Left ventricle myocardium superior (tissue), 1 donor: ENCODE data around the gene MAG. TPM values are rescaled to one million over a fixed set of nuclear protein-coding genes. Genes with fewer than 3 reads are reported as not detected.

Experiments
- microRNA-seq: library from miRNA; unstranded; fragments of <30 nt; microRNA quantifications from one replicate; pipeline ENCODE4 v1.2.0, GENCODE V29; 2020; ENCODE audit warnings: borderline number of aligned reads
- total RNA-seq: library from RNA; stranded (reverse); fragmentation: NEBNext Ultra II Directional; extraction: Animal tissue kit (Norgen Biotek cat#: 25700); gene quantifications from one replicate; pipeline ENCODE4 v1.2.1, GENCODE V29; 2021
- donor health status: DM: no; HTN: yes; CAD: no; lungs with severe emphysema.

MAG gene
- total RNA-seq, 1 donor from 2014 or later: not detected

Small RNA genes lying within 50 kb of the gene (microRNA-seq; reads per million reads assigned to microRNA genes)
- not detected for gene MIR5196

Other genes starting within 250 kb of the MAG start
- gene FXYD3, start 176.3 kb upstream of the MAG start, total RNA-seq: 3.1 TPM
- gene LGI4, start 157.1 kb upstream of the MAG start, total RNA-seq: 9.0 TPM
- gene FXYD1, start 153.3 kb upstream of the MAG start, total RNA-seq: 489 TPM
- not detected for gene FXYD7, start 148.9 kb upstream of the MAG start, total RNA-seq
- gene FXYD5, start 137.4 kb upstream of the MAG start, total RNA-seq: 21.2 TPM
- not detected for gene FAM187B, start 63.4 kb upstream of the MAG start, total RNA-seq
- gene LSR, start 43.2 kb upstream of the MAG start, total RNA-seq: 6.1 TPM
- 170 TPM for gene USF2, start 23.2 kb upstream of the MAG start, total RNA-seq
- not detected for gene HAMP, start 9.6 kb upstream of the MAG start, total RNA-seq
- gene CD22, start 37.0 kb downstream of the MAG start, total RNA-seq: 0.52 TPM
- gene FFAR1, start 55.7 kb downstream of the MAG start, total RNA-seq: not detected
- not detected for gene FFAR3, start 66.3 kb downstream of the MAG start, total RNA-seq
- gene GPR42, start 78.9 kb downstream of the MAG start, total RNA-seq: not detected
- gene FFAR2, start 156.1 kb downstream of the MAG start, total RNA-seq: 0.27 TPM
- not detected for gene KRTDAP, start 198.3 kb downstream of the MAG start, total RNA-seq
- 16.1 TPM for gene DMKN, start 221.5 kb downstream of the MAG start, total RNA-seq
- not detected for gene SBSN, start 236.2 kb downstream of the MAG start, total RNA-seq
- gene GAPDHS, start 241.3 kb downstream of the MAG start, total RNA-seq: not detected